GM18867 (cell line): Measurements from ENCODE around the gene BRD9.

Experiments used
- ATAC-seq: cut with Tn5 transposase; IDR thresholded peaks from one replicate; pipeline ENCODE4 v1.9.1; 2021; ENCODE audit warnings: mild to moderate bottlenecking, moderate library complexity; ENCODE audit not compliant: unreplicated experiment

BRD9 gene

DNA sequence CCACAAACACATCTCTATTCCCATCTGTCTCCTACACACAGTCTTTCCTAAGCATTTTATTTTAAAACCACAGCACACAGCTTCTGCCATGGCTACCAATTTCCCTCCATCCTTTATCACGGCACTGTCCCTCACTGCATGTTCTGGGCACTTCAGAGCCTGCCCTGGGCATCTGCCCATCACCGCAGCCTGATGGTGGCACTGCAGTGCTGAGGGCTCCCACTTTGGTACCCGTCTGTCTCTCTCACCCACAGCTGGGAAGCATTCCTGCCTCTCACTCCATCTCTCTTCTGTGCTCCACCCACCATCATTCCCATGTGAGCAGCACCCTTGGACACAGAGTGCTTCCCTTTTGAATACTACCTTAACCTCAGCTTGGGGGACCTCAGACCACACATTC is 73.5 kb downstream of the BRD9 start:
- ATAC-seq = no peak

DNA sequence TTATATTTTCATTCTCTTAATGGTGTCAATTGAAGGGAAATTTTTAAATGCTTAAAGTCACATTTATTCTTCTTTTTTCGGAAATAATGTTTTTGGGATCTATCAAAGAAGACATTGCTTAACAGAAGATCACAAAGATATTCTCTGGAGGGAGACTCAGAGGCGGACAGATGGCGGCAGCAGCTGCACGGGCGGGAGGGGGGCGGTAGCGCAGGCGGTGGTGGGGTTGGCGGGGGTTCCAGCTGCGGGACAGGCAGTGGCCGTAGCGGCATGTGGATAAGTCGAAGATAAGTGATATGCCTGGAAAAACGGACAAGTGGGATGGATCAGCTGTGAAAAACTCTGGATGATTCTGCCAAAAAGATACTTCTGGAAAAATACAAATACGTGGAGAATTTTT is 76.4 kb downstream of the BRD9 start:
- ATAC-seq = no peak

DNA sequence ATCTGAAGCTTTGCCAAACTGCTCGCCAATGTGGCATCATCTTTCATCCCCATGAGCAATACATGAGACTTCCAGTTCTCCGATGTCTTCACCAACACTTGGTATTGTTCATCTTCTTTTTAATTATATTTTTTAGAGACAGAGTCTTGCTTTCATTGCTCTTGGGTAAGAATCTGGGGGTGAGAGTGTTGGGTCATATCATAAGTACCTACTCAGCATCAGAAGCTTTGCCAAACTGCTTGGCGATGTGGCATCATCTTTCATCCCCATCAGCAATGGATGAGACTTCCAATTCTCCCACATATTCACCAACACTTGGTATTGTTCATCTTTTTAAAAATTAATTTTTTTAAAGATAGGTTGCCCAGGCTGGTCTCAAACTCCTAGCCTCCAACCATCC is 77.2 kb downstream of the BRD9 start:
- no peak for ATAC-seq
